GM18867 (cell line): ENCODE results near the gene SAMD1.
A peak's percentile ranks its signal among the peaks of the same experiment; 100 is the strongest.

ENCODE experiments used
- ATAC-seq: cut with Tn5 transposase; IDR thresholded peaks from one replicate; pipeline ENCODE4 v1.9.1; 2021; ENCODE audit warnings: mild to moderate bottlenecking, moderate library complexity; ENCODE audit not compliant: unreplicated experiment

Gene SAMD1

DNA sequence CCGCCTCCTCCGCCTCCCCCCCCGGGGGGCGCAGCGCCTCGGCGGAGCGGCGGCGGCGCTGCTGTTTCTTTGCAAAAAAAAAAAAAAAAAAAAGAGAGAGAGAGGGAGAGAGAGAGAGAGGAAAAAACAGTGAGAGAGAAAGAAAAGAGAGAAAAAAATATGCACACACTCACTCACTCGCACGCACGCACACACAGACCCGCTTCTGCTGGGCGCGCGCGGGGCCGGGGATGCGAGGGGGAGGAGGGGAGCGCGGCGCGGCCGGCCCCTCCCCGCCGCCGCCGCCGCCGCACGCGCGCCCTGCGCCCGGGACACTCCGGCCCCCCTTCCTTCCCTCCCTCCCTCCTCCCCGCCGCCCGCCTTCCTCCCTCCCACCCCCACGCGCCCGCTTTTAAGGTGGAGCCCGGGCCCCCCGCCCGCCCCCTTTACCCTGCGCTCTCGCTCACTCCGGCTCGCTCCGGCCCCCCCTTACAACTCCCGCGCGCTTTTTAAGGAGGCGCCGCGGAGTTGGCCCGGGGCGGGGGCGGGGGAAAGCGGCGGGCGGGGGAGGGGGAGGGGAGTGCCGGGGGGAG lies at the start of gene SAMD1:
Gene SAMD1, minus strand, starts transcription at position 243 of the 572 bp plus-strand sequence.
- ATAC-seq: peak; percentile 32

DNA sequence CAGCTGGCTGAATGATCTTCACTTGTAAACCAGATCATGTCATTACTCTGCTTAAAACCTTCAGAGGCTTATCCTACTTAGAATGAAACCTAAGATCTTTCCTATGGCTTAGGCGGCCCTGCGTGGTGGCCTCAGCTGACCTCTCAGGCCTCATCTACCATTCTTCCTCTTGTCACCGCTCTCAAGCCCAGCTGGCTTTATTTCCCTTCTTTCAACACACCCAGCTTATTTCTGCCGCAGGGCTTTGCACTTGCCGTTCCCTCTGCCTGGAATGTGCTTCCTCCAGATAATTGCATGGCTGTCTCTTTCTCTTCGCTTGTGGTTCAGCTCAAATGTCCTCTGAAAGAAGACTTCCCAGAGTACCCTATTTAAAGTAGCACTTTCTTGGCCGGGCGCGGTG lies 49.4 kb upstream of the SAMD1 start:
- ATAC-seq: no peak

DNA sequence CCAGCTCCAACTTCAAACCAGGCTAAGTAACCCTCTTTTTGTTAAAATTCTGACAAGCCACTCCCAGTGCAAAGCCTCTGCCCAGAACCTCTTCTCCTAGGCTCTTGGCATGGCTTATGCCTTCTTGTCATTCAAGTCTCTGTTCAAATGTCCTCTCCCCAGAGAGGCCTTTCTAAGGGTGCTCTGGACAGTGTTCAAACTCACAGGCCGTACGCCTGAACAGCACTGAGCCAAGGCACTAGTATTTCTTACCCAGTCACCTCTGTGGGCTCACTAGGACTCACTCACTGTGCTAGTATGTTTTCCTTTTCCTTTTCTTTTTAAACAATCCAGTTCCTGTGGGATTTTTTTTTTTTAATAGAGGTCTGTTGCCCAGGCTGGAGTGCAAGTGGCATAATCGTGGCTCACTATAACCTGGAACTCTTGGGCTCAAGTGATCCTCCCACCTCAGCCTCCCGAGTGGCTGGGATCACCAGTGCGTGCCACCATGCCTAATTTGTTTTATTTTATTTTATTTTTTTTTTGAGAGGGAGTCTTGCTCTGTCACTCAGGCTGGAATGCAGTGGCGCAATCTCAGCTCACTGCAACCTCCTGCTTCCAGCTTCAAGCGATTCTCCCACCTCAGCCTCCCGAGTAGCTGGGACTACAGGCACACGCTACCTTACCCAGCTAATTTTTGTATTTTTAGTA lies 48.2 kb upstream of the SAMD1 start:
- ATAC-seq: no peak

DNA sequence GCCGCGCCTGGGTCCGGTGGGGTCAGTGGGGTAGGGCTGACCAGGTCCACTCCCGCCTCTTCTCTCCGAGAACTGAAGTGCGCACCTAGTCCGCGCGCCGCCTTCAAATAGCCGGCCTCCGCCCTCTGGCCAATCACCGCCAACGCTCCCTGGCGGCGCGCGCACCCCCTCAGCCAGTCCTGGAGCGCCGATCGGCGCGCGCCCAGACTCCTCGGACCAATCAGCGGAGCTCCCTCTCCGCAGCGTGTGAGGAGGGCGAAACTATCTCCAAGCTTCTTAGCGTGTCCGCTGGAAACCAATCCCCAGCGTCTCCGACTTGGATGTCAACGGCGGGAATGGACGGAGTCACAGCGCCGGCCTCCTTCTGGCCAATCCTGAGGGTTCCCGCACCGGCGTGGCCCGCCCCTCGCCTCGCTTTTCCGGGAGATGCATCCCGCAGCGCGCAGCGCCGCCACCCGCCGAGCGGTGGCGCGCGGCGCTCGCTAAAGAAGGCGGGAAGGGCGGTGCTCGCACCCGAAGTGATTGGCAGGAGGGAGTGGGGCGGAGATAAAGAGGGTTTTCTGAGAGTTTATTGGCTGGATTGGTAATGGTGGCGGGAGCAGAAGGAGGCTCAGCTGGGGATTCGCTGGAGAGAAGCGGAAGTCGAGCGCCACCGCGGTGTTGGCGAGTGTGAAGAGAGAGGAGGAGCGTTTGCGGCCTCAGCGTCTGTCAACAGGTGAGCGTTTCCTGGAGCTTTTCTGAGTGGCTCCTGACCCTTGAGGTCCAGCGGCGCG lies 46.1 kb upstream of the SAMD1 start, which contains the start of gene ASF1B:
Gene ASF1B, minus strand, starts transcription at position 81 of the 773 bp plus-strand sequence. CDS start 133 bp downstream, outside the sequence.
- ATAC-seq: peak; percentile 78

DNA sequence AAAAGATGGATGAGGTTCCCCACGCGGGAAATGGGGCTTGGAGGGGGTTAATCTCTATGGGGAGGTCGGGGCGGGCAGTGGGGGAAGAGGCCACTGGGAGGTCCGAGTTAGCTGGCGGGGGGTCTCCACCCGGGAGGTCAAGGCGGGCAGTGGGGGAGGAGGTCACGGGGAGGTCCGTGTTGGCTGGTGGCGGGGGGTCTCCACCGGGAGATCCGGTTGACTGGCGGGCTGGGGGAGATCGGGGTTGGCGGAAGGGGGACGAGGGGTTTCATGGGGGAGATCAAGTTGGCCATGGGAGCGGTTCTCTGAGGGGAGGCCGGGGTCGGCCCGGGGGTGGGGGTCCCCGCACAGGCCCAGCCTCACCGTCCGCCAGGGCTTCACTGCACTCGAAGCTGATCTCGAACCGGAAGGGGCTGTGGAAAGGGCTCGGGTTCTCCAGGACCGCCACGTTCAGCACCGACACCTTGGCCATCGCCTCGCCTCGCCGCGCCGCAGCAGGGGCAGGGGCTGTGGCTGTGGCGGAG lies 45.5 kb upstream of the SAMD1 start:
- ATAC-seq: no peak

DNA sequence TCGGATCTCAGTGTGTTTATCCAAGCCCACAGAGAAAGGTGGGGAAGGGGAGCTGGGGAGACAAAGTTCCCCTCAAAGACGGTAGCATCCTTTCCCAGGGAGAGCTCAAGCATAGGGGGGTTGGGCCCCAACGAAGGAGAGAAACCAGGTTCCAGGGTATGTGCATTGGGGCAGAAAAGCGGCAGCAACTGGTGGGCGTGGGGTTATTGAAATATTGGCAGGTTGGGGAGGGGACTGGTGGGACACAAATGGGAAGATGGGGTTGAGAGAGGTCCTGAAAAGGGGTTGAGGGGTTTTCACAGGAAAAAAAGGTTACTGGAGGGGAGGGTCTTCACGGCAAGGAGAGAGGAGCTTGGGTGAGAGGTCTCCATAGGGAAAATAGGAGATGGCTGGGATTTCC lies 44.8 kb upstream of the SAMD1 start:
- ATAC-seq: no peak

DNA sequence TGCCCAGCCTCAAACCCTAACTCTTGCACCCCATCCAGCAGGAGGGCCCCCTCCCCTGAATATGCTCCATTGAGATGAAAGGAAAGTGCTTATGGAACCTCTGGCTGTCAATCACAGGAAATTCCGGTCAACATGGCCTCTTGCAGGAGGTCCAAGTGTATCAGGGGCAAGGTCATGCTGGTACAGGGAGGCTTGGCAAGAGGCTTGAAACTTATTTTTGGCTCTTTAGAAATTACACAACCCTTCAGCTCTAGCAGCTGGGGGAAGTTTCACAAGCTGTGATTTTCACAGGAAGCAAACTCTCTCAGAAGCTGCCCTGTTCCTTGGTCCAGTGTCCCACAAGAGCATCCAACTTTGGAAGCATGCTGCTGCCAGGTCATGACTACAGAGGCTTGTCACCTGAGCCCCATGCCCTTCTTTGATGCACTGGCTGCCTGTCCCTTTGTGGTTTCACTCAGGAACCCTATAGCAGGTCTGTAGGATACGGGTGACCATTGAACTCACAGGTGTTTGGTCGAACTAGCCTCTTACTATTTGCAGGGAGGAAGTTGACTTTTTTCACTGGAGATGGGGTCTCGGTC lies 37.5 kb upstream of the SAMD1 start:
- ATAC-seq: peak; percentile 43

DNA sequence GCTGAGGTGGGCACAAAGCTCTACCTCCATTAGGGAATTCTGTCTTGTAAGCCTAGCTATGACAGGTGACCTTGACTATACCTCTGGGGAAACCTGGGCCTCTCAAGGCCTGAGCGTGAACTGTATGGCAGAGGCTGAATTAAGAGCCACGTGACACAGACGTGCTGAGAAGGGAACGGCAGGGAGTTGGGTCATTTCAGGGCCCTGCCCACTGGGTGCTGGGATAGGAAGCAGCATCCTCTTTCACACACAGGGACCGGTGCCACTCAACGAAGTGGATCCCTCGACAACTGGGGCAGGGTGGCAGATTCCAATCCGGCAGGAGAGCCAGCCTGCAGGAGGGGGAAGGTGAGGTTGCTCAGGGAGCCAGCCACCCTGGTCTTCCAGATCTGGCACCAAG lies 36.6 kb upstream of the SAMD1 start:
- ATAC-seq: no peak

DNA sequence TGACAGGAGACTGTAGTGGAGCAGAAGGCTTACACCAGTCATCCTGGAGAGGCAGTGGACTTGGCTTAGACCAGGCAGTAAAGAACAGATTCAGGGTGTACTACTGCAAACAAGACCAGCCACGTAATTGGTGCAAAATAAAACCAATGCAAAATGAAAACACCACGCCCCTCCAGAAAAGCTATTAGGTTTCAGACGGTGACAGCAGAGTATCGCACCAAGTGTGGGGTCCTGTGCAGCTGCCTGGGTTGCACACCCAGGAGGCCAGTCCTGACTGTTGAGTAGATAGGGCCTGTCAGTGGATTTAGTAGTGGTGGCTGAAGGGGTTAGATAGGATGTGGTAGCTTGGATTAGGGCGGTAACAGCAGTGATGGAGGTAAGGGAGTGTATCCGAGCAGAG lies 32.4 kb upstream of the SAMD1 start:
- no peak for ATAC-seq

DNA sequence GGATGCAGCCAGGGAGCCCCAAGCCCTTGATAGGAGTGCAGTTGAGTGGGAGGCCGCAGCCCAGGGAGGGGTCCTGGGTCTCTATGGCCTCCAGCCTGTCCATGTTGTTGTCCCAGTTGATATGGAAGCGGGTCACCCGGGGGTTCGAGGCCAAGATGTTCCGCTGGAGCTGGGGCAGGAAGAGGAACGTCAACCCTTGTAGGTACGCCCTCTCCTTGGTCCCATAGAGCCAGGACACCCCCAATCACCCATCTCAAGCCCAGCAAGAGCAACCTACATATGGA lies 29.9 kb upstream of the SAMD1 start:
- no peak for ATAC-seq

DNA sequence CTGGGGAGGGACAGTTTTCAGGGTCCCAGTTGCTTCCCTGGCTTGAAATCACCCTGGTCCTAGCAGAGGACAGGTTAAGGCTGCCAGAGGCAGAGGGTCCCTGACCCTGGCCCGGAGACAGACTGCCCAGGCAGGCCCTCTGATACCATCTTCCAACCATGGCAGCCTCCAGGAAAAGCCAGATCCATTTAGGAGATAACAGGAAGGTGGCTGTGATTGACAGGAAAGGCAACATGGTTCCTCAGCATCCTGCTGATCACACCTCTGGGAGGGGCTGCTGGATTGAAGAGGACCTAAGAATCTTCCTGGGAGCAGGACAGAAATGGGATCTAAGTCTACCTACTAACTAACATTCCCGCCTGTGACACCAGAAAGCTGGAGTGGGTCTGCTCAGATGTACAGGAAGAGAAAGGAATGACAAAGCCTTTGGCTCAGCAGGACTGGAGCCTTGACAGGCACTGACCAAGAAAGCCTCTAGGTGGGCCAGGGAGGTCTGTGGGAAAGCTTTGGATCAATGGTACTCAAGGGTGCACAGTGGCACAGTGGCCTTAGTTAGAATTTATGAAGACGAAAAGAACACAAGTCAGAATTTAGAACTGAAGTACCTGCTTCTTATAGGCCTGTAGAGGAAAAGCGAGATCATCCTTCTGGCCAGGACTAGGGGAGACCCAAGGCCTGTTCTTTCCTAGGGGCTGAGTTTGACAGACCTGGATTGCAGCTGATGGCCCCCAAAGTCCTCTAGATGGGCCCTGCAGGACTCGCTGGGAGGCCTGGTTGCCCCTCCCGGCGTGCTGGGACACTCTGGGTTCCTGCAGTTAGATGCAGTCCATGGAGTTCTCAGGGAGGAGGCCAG lies 29.3 kb upstream of the SAMD1 start:
- no peak for ATAC-seq

DNA sequence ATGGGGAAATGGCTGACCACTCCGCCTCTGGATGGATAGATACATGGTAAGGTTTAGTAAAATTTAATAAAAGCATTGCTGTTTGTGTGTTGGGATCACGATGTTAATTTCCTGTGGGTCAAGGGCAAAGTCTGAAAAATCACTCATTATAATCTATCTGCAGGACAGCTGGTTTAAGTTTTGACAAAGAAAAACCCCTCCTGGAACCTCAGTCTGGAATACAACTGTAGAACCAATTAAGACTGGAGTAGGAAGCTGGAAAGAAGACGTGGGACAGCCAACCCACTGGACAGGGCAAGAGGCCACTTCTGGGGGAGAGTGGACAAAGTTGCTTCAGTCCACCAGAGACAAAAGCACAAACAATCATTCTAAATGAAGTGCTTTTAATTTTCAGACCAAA lies 28.6 kb upstream of the SAMD1 start:
- no peak for ATAC-seq

DNA sequence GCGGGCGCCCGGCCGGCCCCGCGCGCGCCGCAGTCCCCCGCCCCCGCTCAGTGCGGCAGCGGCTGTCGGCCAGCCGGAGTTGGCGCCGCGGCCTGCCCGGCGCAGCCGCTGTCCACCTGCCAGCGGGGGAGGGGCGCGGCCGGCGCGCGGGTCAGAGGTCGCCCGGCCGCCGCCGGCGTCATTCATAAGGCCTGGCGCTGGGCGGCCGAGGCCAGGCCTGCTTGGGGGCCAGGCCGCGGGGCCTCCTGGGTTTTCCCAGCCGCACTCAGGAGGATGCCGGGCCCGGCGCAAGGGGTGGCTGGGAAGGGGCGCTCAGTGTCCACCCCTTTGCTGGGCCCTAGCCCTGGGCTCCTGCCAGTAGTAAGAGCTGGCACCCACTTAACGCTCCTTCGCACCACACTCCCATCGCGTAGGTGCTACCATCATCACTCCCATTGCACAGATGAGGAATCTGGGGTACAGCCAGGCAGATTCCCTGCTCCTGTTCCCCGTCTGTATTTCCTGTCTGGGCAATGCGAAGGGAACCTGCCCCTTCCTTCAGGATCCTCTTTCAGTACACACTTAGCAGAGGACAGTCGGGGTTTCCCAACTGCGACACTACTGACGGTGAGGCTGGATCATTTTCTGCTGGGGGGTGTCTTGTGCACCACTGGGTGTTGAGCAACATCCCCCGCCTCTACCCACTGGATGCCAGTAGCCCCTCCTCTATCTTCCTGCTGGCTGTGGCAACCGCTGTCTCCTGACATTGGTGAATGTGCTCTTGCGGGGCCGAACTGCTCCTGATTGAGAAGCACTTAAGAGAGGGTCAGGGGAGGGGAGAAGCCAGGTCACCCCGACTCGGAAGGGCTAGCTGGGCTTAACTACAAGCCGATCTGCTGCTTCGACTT lies 27.9 kb upstream of the SAMD1 start:
- no peak for ATAC-seq

DNA sequence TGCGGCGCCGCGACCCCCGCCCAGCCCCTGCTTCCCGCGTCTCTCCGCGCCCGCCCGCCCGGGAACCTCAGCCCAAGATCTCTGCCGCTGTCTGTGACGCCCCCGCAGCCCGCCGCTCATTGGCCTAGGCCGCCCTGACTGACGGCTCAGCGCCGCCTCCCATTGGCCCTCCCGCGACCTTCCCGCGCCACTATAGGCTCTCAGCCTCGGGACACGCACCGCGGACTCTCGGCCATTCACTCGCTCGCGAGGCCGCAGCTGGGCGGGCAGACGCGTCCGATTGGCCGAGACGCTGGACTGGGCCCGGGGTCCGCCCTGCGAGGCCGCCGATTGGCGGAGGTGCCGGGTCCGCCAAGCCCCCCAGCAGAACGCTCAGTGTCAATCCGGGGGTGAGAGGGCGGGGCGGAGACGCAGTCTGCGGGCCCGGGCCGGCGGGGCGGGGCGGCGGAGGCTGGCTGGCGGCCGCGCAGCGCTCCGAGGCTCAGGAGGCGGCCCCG lies 27.2 kb upstream of the SAMD1 start, which contains the start of gene PRKACA:
Gene PRKACA, minus strand, starts transcription at position 95 of the 497 bp plus-strand sequence. CDS start 215 bp downstream, outside the sequence.
- peak; percentile 87 for ATAC-seq

DNA sequence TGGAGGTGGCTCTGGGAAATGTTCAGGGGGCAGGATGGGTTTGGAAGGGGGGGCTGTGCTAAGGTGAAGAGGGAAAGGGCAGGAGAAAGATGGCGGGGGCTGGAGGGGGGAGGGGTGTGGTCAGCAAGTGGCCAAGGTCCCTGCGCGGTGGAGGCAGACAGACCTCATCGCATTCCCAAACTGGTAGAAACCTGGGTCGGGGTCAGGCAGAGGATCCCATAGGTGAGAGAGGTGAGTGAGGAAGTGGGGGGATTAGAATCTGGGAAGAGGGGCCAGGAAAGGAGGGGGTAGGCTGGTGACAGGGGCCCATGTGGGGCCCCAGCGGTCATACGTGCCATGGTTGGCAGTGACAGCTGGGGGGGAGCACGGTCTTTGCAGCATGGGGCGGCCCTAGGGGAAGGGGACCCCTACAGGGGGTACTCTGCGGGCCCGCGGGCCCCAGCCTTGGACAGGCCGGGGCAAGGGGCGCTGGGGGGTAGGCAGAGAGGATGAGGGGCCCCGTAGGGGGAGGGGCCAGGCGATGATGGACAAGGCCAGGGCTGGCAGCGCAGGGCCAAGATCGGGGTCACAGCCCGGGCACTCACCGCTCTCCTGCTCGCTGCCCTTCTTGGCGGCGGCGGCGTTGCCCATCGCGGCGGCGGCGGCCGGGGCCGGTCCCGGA lies 26.5 kb upstream of the SAMD1 start:
- peak; percentile 8 for ATAC-seq

DNA sequence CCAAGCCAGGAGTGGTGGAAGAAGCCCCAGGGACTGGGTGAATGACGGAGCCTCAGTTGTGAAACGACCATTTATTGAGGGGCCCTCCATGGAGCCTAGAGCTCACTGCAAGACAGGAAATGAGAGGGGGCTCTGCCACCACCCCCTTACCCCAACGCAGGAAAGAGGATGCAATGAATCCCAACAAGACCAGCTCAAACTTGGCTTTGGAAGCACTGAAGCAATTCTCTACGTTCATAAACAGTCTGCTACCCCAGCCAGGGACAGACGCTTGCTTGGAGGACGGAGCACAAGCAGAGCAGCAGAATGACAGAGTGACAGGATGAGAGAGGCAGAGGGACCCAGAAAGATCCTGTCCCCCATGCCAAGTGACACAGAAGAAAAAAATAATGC lies 26.0 kb upstream of the SAMD1 start:
- no peak for ATAC-seq

DNA sequence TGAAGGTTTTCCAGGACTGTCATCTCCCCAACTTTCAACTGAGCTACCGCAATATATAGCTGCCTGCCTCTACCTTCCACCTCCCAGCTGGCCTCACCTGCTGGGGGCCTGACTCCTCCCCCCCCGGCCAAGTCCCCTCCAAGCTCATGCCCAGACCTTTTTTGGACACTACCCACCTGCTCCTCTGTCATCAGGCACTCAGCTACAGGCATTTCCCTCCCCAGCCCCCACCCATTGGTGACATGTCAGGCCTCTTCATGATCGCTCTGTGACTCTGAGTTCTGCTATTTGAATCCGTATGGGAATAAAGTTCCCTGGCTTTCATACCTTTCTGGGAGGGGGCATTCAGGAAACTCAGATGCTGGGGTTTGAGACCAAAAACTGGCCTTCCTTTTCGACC lies 25.2 kb upstream of the SAMD1 start:
- ATAC-seq: no peak

DNA sequence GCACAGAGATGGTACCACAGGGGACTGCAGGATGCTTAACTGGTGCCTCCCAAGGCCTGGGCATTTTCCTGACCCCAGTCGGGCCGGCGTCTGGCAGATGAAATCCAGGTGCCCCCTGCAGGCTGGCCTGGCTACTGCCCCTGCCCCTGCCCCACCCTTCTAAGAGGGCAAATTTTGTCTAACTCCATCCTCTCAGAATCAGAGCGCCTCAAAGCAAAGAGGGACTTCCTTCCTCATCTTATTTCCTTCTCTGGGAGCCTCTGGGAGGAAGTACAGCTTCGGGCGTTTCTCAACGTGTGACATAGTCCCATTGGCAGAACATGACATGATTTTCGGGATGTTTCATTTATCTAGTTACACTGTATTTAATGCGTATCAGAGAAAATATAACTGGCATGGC lies 24.3 kb upstream of the SAMD1 start:
- ATAC-seq: no peak

DNA sequence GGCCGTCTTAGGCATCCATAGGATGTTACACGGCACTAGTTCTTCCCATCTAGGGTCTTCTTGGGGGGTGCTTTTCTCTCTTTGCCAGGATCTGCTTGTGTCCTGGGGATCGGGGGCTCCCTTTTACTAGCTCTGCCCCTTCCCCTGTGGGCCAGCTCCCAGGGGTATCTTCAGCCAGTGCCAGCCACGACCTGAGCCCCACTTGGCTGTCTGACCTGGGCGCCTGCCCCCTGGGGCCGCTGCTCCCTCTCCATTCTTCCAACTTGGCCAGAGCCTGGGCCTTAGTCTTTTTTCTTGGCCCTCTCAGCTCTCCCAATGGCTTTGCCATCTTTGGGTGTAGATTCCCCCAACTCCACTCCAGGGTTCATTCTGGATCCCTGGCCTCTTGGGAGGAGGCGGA lies 23.9 kb upstream of the SAMD1 start:
- no peak for ATAC-seq
